CD4-positive, alpha-beta T cell treated with Interleukin-4 for 1 hour (primary cell): ENCODE measurements around the gene MYO1H.
A peak's percentile ranks its signal among the peaks of the same experiment; 100 is the strongest.
"Not testable (repeated sequence)": the region's sequence is repeated elsewhere in the genome, so short reads cannot be mapped to it uniquely, and the experiment has no call there.

Experiments used
- DNase-seq, 2 donors: peaks; one replicate each; pipeline ENCODE4 v3.0.0-alpha.2; 2020 to 2022

The MYO1H gene

GRCh38 chr12:109345428-109345827 lies 2.3 kb upstream of the MYO1H start:
- no peak for DNase-seq

- DNase-seq, result no peak
Observed at GRCh38 chr12:109346920-109347319, 780 bp upstream of the MYO1H start.

GRCh38 chr12:109352184-109352583 lies 4.5 kb downstream of the MYO1H start:
- DNase-seq, result no peak

- DNase-seq, result no peak
Observed at GRCh38 chr12:109356577-109356976, 8.9 kb downstream of the MYO1H start.

- no peak for DNase-seq
Observed at GRCh38 chr12:109357032-109357431, 9.3 kb downstream of the MYO1H start.

GRCh38 chr12:109358154-109358869 lies 10.6 kb downstream of the MYO1H start:
- no peak for DNase-seq

GRCh38 chr12:109359131-109359690 lies 11.5 kb downstream of the MYO1H start:
- no peak for DNase-seq

GRCh38 chr12:109369831-109370230 lies 22.1 kb downstream of the MYO1H start:
- no peak for DNase-seq

- DNase-seq, result no peak
Observed at GRCh38 chr12:109377139-109377685, 29.5 kb downstream of the MYO1H start.

GRCh38 chr12:109378569-109378968 lies 30.9 kb downstream of the MYO1H start:
- DNase-seq, result no peak

- no peak for DNase-seq
Observed at GRCh38 chr12:109382031-109382430, 34.3 kb downstream of the MYO1H start.

GRCh38 chr12:109383240-109383639 lies 35.5 kb downstream of the MYO1H start:
- DNase-seq, result no peak

GRCh38 chr12:109385339-109386058 lies 37.8 kb downstream of the MYO1H start:
- DNase-seq, result peak in 1 of 2 donors; percentile 31

GRCh38 chr12:109386059-109386433 lies 38.3 kb downstream of the MYO1H start:
- DNase-seq, result no peak

GRCh38 chr12:109387425-109388166 lies 39.9 kb downstream of the MYO1H start:
- DNase-seq, result no peak

- no peak for DNase-seq
Observed at GRCh38 chr12:109388167-109388563, 40.5 kb downstream of the MYO1H start.

GRCh38 chr12:109389146-109389545 lies 41.4 kb downstream of the MYO1H start:
- no peak for DNase-seq

- peak; percentile 35 to 59 for DNase-seq
Observed at GRCh38 chr12:109393437-109394345, 46.0 kb downstream of the MYO1H start.

- DNase-seq, result no peak
Observed at GRCh38 chr12:109394891-109395290, 47.2 kb downstream of the MYO1H start.

GRCh38 chr12:109404841-109405240 lies 57.1 kb downstream of the MYO1H start:
- DNase-seq, result not testable (repeated sequence)

- DNase-seq, result not testable (repeated sequence)
Observed at GRCh38 chr12:109406147-109406546, 58.4 kb downstream of the MYO1H start.
